HepG2 (cell line): Measurements from ENCODE around the gene MEF2B. TPM values are rescaled to one million over a fixed set of nuclear protein-coding genes. Genes with fewer than 3 reads are reported as not detected.

Experiments
- BHLHE40 ChIP-seq: IDR thresholded peaks from 2 replicates; pipeline ENCODE4 v1.6.1; 2011; ENCODE audit warnings: low read length, improper control_type of control experiment
- BORCS8-MEF2B ChIP-seq: sonication (generic); formaldehyde crosslinking; IDR thresholded peaks from 2 replicates; pipeline ENCODE4 v1.8.0; 2022; ENCODE audit warnings: mild to moderate bottlenecking, missing genetic modification reagents
- CC2D1A ChIP-seq: sonication (generic); formaldehyde crosslinking; IDR thresholded peaks from 2 replicates; pipeline ENCODE4 v1.8.1; 2023; ENCODE audit warnings: mild to moderate bottlenecking, missing genetic modification reagents
- MTA1 ChIP-seq: sonication (generic); formaldehyde crosslinking; IDR thresholded peaks from 2 replicates; pipeline ENCODE4 v1.4.0; 2020; ENCODE audit warnings: missing genetic modification reagents, mild to moderate bottlenecking, borderline replicate concordance
- PATZ1 ChIP-seq: sonication (generic); formaldehyde crosslinking; IDR thresholded peaks from 2 replicates; pipeline ENCODE4 v1.4.0; 2020; ENCODE audit warnings: missing genetic modification reagents
- PAWR ChIP-seq: sonication (generic); formaldehyde crosslinking; IDR thresholded peaks from 2 replicates; pipeline ENCODE4 v1.4.0; 2020; ENCODE audit warnings: missing genetic modification reagents, mild to moderate bottlenecking, borderline replicate concordance
- PITX1 ChIP-seq: sonication (generic); formaldehyde crosslinking; IDR thresholded peaks from 2 replicates; pipeline ENCODE4 v1.5.1; 2020; ENCODE audit warnings: mild to moderate bottlenecking, missing genetic modification reagents
- SMC3 ChIP-seq: IDR thresholded peaks from 2 replicates; pipeline ENCODE4 v1.6.1; 2011; ENCODE audit warnings: low read length, improper control_type of control experiment
- STAG1 ChIP-seq: sonication (generic); formaldehyde crosslinking; IDR thresholded peaks from 2 replicates; pipeline ENCODE4 v1.4.0; 2020; ENCODE audit warnings: missing genetic modification reagents
- TCF7 ChIP-seq: sonication (generic); IDR thresholded peaks from 2 replicates; pipeline ENCODE4 v1.6.1; 2016; ENCODE audit warnings: antibody characterized with exemption, low read depth
- ZBTB33 ChIP-seq: sonication (generic); formaldehyde crosslinking; IDR thresholded peaks from 2 replicates; pipeline ENCODE4 v1.4.0; 2020; ENCODE audit warnings: missing genetic modification reagents
- ZMAT3 ChIP-seq: sonication (generic); formaldehyde crosslinking; conservative IDR thresholded peaks from 2 replicates; pipeline ENCODE4 v1.7.0; 2021; ENCODE audit warnings: missing genetic modification reagents
- ZNF709 ChIP-seq: sonication (generic); formaldehyde crosslinking; IDR thresholded peaks from 2 replicates; pipeline ENCODE4 v1.5.0; 2020; ENCODE audit warnings: mild to moderate bottlenecking, missing genetic modification reagents
- ZNF776 ChIP-seq: sonication (generic); formaldehyde crosslinking; IDR thresholded peaks from 2 replicates; pipeline ENCODE4 v1.4.0; 2020; ENCODE audit warnings: mild to moderate bottlenecking, missing genetic modification reagents
- polyA plus RNA-seq, 8 experiments: library from polyadenylated mRNA; depleted of rRNA in 3 of 8; stranded (reverse) in 7 of 8; unstranded in 1 of 8; fragments of >200 nt; fragmentation: Illumina TruSeq in 4 of 8; extraction: Trizol in 4 of 8; gene quantifications; 2 replicates each; pipeline versions ENCODE4 v1.2.1 to v1.2.3, GENCODE V29; 2011 to 2016; ENCODE audit warnings: low read depth in 4 of 8, missing spikeins in 1 of 8, mixed read lengths in 1 of 8; ENCODE audit not compliant: insufficient read depth in 1 of 8
- total RNA-seq, 5 experiments: library from RNA; depleted of rRNA; stranded (reverse); fragments of >200 nt; fragmentation: Illumina TruSeq; extraction: Trizol; gene quantifications; 2 replicates each; pipeline ENCODE4 v1.2.3, GENCODE V29; 2016; ENCODE audit warnings: low read depth in 1 of 5
- TF ChIP-seq, protein P1 (sequence below): sonication (generic); formaldehyde crosslinking; IDR thresholded peaks from 2 replicates; pipeline ENCODE4 v1.5.1; 2020; ENCODE audit warnings: mild to moderate bottlenecking, missing genetic modification reagents, moderate library complexity
- TF ChIP-seq, protein P2 (sequence below): sonication (generic); formaldehyde crosslinking; conservative IDR thresholded peaks from 2 replicates; pipeline ENCODE4 v1.4.0; 2020; ENCODE audit warnings: missing genetic modification reagents
- TF ChIP-seq, protein P3 (sequence below): IDR thresholded peaks from 2 replicates; pipeline ENCODE4 v1.6.1; 2018; ENCODE audit warnings: missing genetic modification reagents

MEF2B gene
- total and polyA plus RNA-seq, 2 of the 13 experiments (the other 11 are each of a cell fraction or from before 2014, with no cell fraction given), result 1.2 to 1.7 TPM

GRCh38 chr19:19185853-19186740 lies 16.0 kb upstream of the MEF2B start (continued):
- TF ChIP-seq, protein P1, sequence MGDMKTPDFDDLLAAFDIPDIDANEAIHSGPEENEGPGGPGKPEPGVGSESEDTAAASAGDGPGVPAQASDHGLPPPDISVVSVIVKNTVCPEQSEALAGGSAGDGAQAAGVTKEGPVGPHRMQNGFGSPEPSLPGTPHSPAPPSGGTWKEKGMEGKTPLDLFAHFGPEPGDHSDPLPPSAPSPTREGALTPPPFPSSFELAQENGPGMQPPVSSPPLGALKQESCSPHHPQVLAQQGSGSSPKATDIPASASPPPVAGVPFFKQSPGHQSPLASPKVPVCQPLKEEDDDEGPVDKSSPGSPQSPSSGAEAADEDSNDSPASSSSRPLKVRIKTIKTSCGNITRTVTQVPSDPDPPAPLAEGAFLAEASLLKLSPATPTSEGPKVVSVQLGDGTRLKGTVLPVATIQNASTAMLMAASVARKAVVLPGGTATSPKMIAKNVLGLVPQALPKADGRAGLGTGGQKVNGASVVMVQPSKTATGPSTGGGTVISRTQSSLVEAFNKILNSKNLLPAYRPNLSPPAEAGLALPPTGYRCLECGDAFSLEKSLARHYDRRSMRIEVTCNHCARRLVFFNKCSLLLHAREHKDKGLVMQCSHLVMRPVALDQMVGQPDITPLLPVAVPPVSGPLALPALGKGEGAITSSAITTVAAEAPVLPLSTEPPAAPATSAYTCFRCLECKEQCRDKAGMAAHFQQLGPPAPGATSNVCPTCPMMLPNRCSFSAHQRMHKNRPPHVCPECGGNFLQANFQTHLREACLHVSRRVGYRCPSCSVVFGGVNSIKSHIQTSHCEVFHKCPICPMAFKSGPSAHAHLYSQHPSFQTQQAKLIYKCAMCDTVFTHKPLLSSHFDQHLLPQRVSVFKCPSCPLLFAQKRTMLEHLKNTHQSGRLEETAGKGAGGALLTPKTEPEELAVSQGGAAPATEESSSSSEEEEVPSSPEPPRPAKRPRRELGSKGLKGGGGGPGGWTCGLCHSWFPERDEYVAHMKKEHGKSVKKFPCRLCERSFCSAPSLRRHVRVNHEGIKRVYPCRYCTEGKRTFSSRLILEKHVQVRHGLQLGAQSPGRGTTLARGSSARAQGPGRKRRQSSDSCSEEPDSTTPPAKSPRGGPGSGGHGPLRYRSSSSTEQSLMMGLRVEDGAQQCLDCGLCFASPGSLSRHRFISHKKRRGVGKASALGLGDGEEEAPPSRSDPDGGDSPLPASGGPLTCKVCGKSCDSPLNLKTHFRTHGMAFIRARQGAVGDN (CRISPR knock-in tag), result peak; percentile 48
- TF ChIP-seq PATZ1 (CRISPR knock-in tag), result peak; percentile 74
- 0 out of 2 replicates have a peak, but pooled peaks have one; percentile 14 for TF ChIP-seq BHLHE40
- TF ChIP-seq PITX1 (CRISPR knock-in tag), result no peak
- no peak for TF ChIP-seq ZNF776
- TF ChIP-seq, protein P2, sequence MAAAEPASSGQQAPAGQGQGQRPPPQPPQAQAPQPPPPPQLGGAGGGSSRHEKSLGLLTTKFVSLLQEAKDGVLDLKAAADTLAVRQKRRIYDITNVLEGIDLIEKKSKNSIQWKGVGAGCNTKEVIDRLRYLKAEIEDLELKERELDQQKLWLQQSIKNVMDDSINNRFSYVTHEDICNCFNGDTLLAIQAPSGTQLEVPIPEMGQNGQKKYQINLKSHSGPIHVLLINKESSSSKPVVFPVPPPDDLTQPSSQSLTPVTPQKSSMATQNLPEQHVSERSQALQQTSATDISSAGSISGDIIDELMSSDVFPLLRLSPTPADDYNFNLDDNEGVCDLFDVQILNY, result no peak
- TF ChIP-seq TCF7, result no peak
- no peak for TF ChIP-seq PAWR (CRISPR knock-in tag)
- peak; percentile 71; the same call in 1 of the 2 replicates for TF ChIP-seq BORCS8-MEF2B
- TF ChIP-seq, protein P3, sequence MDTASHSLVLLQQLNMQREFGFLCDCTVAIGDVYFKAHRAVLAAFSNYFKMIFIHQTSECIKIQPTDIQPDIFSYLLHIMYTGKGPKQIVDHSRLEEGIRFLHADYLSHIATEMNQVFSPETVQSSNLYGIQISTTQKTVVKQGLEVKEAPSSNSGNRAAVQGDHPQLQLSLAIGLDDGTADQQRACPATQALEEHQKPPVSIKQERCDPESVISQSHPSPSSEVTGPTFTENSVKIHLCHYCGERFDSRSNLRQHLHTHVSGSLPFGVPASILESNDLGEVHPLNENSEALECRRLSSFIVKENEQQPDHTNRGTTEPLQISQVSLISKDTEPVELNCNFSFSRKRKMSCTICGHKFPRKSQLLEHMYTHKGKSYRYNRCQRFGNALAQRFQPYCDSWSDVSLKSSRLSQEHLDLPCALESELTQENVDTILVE, result no peak
- no peak for TF ChIP-seq ZNF709 (CRISPR knock-in tag)
- no peak for TF ChIP-seq MTA1 (CRISPR knock-in tag)
- TF ChIP-seq SMC3, result peak; percentile 42
- no peak for TF ChIP-seq CC2D1A (CRISPR knock-in tag)
- TF ChIP-seq ZBTB33 (CRISPR knock-in tag), result peak; percentile 97
- TF ChIP-seq ZMAT3 (CRISPR knock-in tag), result no peak
- peak; percentile 77 for TF ChIP-seq STAG1
